Hepatocyte (in vitro differentiated cells): ENCODE results near the gene CSTF3. TPM values are rescaled to one million over a fixed set of nuclear protein-coding genes. Genes with fewer than 3 reads are reported as not detected.

Experiments
- DNase-seq: peaks from one replicate; pipeline ENCODE4 v3.0.0-alpha.2; 2016; ENCODE audit warnings: low spot score
- H2AFZ ChIP-seq: fragments of 200-600 bp; sonication (generic); 2 replicates; pipeline ENCODE4 v1.6.0; 2016; ENCODE audit warnings: antibody characterized with exemption, mild to moderate bottlenecking
- H3K27ac ChIP-seq: fragments of 200-600 bp; sonication (generic); 2 replicates; pipeline ENCODE4 v1.5.1; 2016; ENCODE audit warnings: mild to moderate bottlenecking
- H3K27me3 ChIP-seq: fragments of 200-600 bp; sonication (generic); 2 replicates; pipeline ENCODE4 v1.6.1; 2016
- H3K36me3 ChIP-seq: fragments of 200-600 bp; sonication (generic); replicated peaks from 2 replicates; pipeline ENCODE4 v1.5.1; 2016; ENCODE audit warnings: low read depth; ENCODE audit not compliant: insufficient read depth
- H3K4me1 ChIP-seq: fragments of 200-600 bp; sonication (generic); 2 replicates; pipeline ENCODE4 v1.5.1; 2016; ENCODE audit warnings: mild to moderate bottlenecking, moderate library complexity; ENCODE audit not compliant: insufficient read depth
- H3K4me2 ChIP-seq: fragments of 200-600 bp; sonication (generic); 2 replicates; pipeline ENCODE4 v1.6.0; 2016
- H3K4me3 ChIP-seq: fragments of 200-600 bp; sonication (generic); 2 replicates; pipeline ENCODE4 v1.5.1; 2016; ENCODE audit warnings: mild to moderate bottlenecking
- H3K79me2 ChIP-seq: fragments of 200-600 bp; sonication (generic); 2 replicates; pipeline ENCODE4 v1.6.0; 2017; ENCODE audit warnings: mild to moderate bottlenecking
- H3K9me2 ChIP-seq: fragments of 200-600 bp; sonication (generic); replicated peaks from 2 replicates; pipeline ENCODE4 v1.6.0; 2017; ENCODE audit warnings: mild to moderate bottlenecking; ENCODE audit not compliant: insufficient read depth
- H3K9me3 ChIP-seq: fragments of 200-600 bp; sonication (generic); 2 replicates; pipeline ENCODE4 v1.5.1; 2016; ENCODE audit warnings: low read depth, mild to moderate bottlenecking
- H4K20me1 ChIP-seq: fragments of 200-600 bp; sonication (generic); 2 replicates; pipeline ENCODE4 v1.6.0; 2016; ENCODE audit warnings: mild to moderate bottlenecking; ENCODE audit not compliant: insufficient read depth, poor library complexity, severe bottlenecking
- CTCF ChIP-seq: fragments of 200-600 bp; sonication (generic); IDR thresholded peaks from 2 replicates; pipeline ENCODE4 v1.5.1; 2016; ENCODE audit warnings: antibody characterized with exemption, mild to moderate bottlenecking; ENCODE audit not compliant: poor library complexity
- EZH2 ChIP-seq: fragments of 200-600 bp; sonication (generic); IDR thresholded peaks from 2 replicates; pipeline ENCODE4 v1.6.1; 2016; ENCODE audit warnings: antibody characterized with exemption, mild to moderate bottlenecking, borderline replicate concordance
- EZH2phosphoT487 ChIP-seq: fragments of 200-600 bp; sonication (generic); IDR thresholded peaks from one replicate; pipeline ENCODE4 v1.6.1; 2018; ENCODE audit warnings: antibody characterized with exemption, mild to moderate bottlenecking, low read depth, moderate library complexity; ENCODE audit not compliant: unreplicated experiment, severe bottlenecking
- WGBS: methylation state at CpG from one replicate; pipeline ENCODE4 v1.1.6; 2016; ENCODE audit warnings: low lambda C conversion rate; ENCODE audit errors: missing lambda C conversion rate; 5-methylcytosine and 5-hydroxymethylcytosine counted together
- polyA plus RNA-seq: library from polyadenylated mRNA; unstranded; fragments of >200 nt; fragmentation: Nextera tagmentation; extraction: Ambion mirVana; gene quantifications from 2 replicates; pipeline ENCODE4 v1.2.1, GENCODE V29; 2016
- total RNA-seq: library from RNA; depleted of rRNA; stranded (reverse); fragments of >200 nt; gene quantifications from 2 replicates; pipeline ENCODE4 v1.2.3, GENCODE V29; 2014

CSTF3 gene
- total and polyA plus RNA-seq, 2 experiments from 2014 or later: 33.0 to 35.6 TPM

GRCh38 chr11:33197915-33198727 is 36.8 kb upstream of the CSTF3 start:
- no peak for DNase-seq
- Histone ChIP-seq H3K27me3 (no peaks in the 10 kb centered on the region), H3K4me1 (peaks cover 8% of the 10 kb centered on the region), H3K79me2 (no peaks in the 10 kb centered on the region), H3K4me3 (no peak overlapping the region), H4K20me1 (no peaks in the 10 kb centered on the region), H3K9me3 (no peaks in the 10 kb centered on the region), H3K27ac (no peak overlapping the region), H2AFZ (no peak overlapping the region), H3K9me2 (no peaks in the 10 kb centered on the region), H3K36me3 (no peaks in the 10 kb centered on the region), H3K4me2 (no peak overlapping the region)
- 93% methylated on average over 14 of the region's 14 CpGs for WGBS
- TF ChIP-seq CTCF (no peak), EZH2phosphoT487 (no peak), EZH2 (no peak)

GRCh38 chr11:33195462-33196173 is 34.3 kb upstream of the CSTF3 start:
- no peak for DNase-seq
- Histone ChIP-seq H3K9me3 (no peaks in the 10 kb centered on the region), H3K4me3 (no peak overlapping the region), H3K4me1 (peaks cover 8% of the 10 kb centered on the region), H4K20me1 (no peaks in the 10 kb centered on the region), H3K27me3 (no peaks in the 10 kb centered on the region), H3K27ac (peak overlapping the region; percentile 6), H3K4me2 (no peak overlapping the region), H3K36me3 (no peaks in the 10 kb centered on the region), H3K79me2 (no peaks in the 10 kb centered on the region), H2AFZ (peak overlapping the region; percentile 14), H3K9me2 (no peaks in the 10 kb centered on the region)
- WGBS: 44% methylated on average over 4 of the region's 4 CpGs
- TF ChIP-seq EZH2 (no peak), CTCF (no peak), EZH2phosphoT487 (no peak)

GRCh38 chr11:33194455-33194854 is 33.2 kb upstream of the CSTF3 start:
- no peak for DNase-seq
- TF ChIP-seq EZH2phosphoT487: no peak
- no peak for TF ChIP-seq EZH2
- no peak for TF ChIP-seq CTCF
- Histone ChIP-seq H3K4me3 (no peak overlapping the region), H3K4me1 (peaks cover 8% of the 10 kb centered on the region), H3K27ac (no peak overlapping the region), H3K79me2 (no peaks in the 10 kb centered on the region), H3K36me3 (no peaks in the 10 kb centered on the region), H4K20me1 (no peaks in the 10 kb centered on the region), H3K9me3 (no peaks in the 10 kb centered on the region), H2AFZ (no peak overlapping the region), H3K27me3 (no peaks in the 10 kb centered on the region), H3K4me2 (no peak overlapping the region), H3K9me2 (no peaks in the 10 kb centered on the region)
- WGBS: 93% methylated on average over 4 of the region's 4 CpGs
